K562 (cell line): ENCODE measurements around the gene ABCC10. TPM values are rescaled to one million over a fixed set of nuclear protein-coding genes. Genes with fewer than 3 reads are reported as not detected.

Experiments used
- ATAC-seq: fragments of 200-7000 bp; cut with Tn5 transposase; 3 replicates; pipeline ENCODE4 v1.9.1; 2020; ENCODE audit warnings: moderate library complexity
- BruUV-seq: library from RNA; stranded (reverse); fragments of 400-500 nt; replicated peaks from 2 replicates; lab custom pipeline; 2021; lab: Mats Ljungman, UMichigan
- CTCF ChIA-PET: fragments of 300-600 bp; formaldehyde crosslinking; extraction: SDS; loops from one replicate; lab custom pipeline; 2021; ENCODE audit warnings: low intra/inter-chr PET ratio; lab: Yijun Ruan, JAX
- POLR2A ChIA-PET: fragments of 300-600, 350-650 bp; sonication (Branson Sonifier 250); formaldehyde crosslinking; extraction: SDS; loops from one replicate; lab custom pipeline; 2021; ENCODE audit warnings: antibody characterized with exemption, inconsistent platforms; lab: Yijun Ruan, JAX
- DNase-seq, 4 experiments: peaks; one replicate each; pipeline versions ENCODE4 v3.0.0 to v3.0.0-alpha.2; 2011 to 2018; ENCODE audit warnings: low spot score in 3 of 4, mixed read lengths in 3 of 4; ENCODE audit errors: extremely low read depth in 1 of 4
- FAIRE-seq: peaks from 2 replicates; lab custom pipeline; 2011; peaks lifted over from hg19 to GRCh38; lab: Jason Lieb, UNC
- H2AFZ ChIP-seq: 2 replicates; pipeline ENCODE4 v1.6.0; 2011; ENCODE audit warnings: low read depth, low read length, control low read depth, inconsistent platforms
- H3K27ac ChIP-seq: fragments of 200-600 bp; 3 replicates; pipeline ENCODE4 v1.8.0; 2011; ENCODE audit warnings: low read depth, mild to moderate bottlenecking, control low read depth, inconsistent platforms, low read length, moderate library complexity, mixed read lengths; ENCODE audit errors: extremely low read depth
- H3K27me3 ChIP-seq, 2 experiments: fragments of 300-600 bp in 1 of 2; 2 replicates in 1 of 2; 3 replicates in 1 of 2; pipeline versions ENCODE4 v1.6.0 to v1.8.0; 2011; ENCODE audit warnings: inconsistent platforms in 2 of 2, low read length in 2 of 2, mild to moderate bottlenecking in 1 of 2, mixed read lengths in 1 of 2, moderate library complexity in 1 of 2; ENCODE audit not compliant: control insufficient read depth in 2 of 2, insufficient read depth in 2 of 2
- H3K36me3 ChIP-seq: fragments of 300-600 bp; 3 replicates; pipeline ENCODE4 v1.8.0; 2011; ENCODE audit warnings: mild to moderate bottlenecking, low read length, inconsistent platforms; ENCODE audit not compliant: control insufficient read depth, insufficient read depth
- H3K4me1 ChIP-seq, 2 experiments: fragments of 200-600 bp in 1 of 2; replicated peaks in 1 of 2; 2 replicates in 1 of 2; 3 replicates in 1 of 2; pipeline versions ENCODE4 v1.5.1 to v1.8.0; 2011; ENCODE audit warnings: inconsistent platforms in 2 of 2, low read length in 2 of 2, mild to moderate bottlenecking in 1 of 2, mixed read lengths in 1 of 2, moderate library complexity in 1 of 2; ENCODE audit not compliant: control insufficient read depth in 2 of 2, insufficient read depth in 2 of 2
- H3K4me2 ChIP-seq: 2 replicates; pipeline ENCODE4 v1.6.1; 2011; ENCODE audit warnings: low read length, control low read depth, inconsistent platforms, mixed read lengths; ENCODE audit not compliant: insufficient read depth
- H3K4me3 ChIP-seq: fragments of 200-600 bp; sonication (generic), shearing (Covaris generic); 2 replicates; pipeline ENCODE4 v1.5.1; 2016; ENCODE audit warnings: control low read depth, inconsistent platforms
- H3K79me2 ChIP-seq: fragments of 200-600 bp; 3 replicates; pipeline ENCODE4 v1.8.0; 2011; ENCODE audit warnings: low read length, inconsistent platforms; ENCODE audit not compliant: control insufficient read depth, insufficient read depth
- H3K9ac ChIP-seq, 2 experiments: 2 replicates each; pipeline versions ENCODE4 v1.6.0 to v1.6.1; 2011; ENCODE audit warnings: low read depth in 2 of 2, low read length in 2 of 2, control low read depth in 1 of 2, inconsistent platforms in 1 of 2, mild to moderate bottlenecking in 1 of 2, mixed read lengths in 1 of 2; ENCODE audit not compliant: insufficient read depth in 1 of 2
- H3K9me1 ChIP-seq: one replicate; pipeline ENCODE4 v1.6.0; 2011; ENCODE audit warnings: inconsistent platforms, mild to moderate bottlenecking, low read length, moderate library complexity; ENCODE audit not compliant: control insufficient read depth, insufficient read depth
- H3K9me3 ChIP-seq: replicated peaks from 2 replicates; pipeline ENCODE4 v1.5.1; 2011; ENCODE audit warnings: low read depth, low read length, inconsistent platforms; ENCODE audit not compliant: control insufficient read depth, insufficient read depth
- H4K20me1 ChIP-seq: replicated peaks from 2 replicates; pipeline ENCODE4 v1.6.1; 2011; ENCODE audit warnings: low read length, inconsistent platforms, mixed read lengths; ENCODE audit not compliant: control insufficient read depth, insufficient read depth
- CBFA2T3 ChIP-seq: fragments of 450-650 bp; IDR thresholded peaks from 2 replicates; pipeline ENCODE4 v1.6.1; 2017
- CHD1 ChIP-seq: fragments of 200-600 bp; sonication (generic); IDR thresholded peaks from one replicate; pipeline ENCODE4 v1.6.1; 2012; ENCODE audit warnings: mild to moderate bottlenecking, moderate library complexity, low read length, inconsistent platforms
- CHD2 ChIP-seq: IDR thresholded peaks from 2 replicates; pipeline ENCODE4 v1.6.1; 2011; ENCODE audit warnings: low read depth, low read length
- DMBX1 ChIP-seq: fragments of 250-450 bp; sonication (Bioruptor Pico); IDR thresholded peaks from 2 replicates; pipeline ENCODE4 v1.8.0; 2022; ENCODE audit warnings: inconsistent platforms, mild to moderate bottlenecking, moderate library complexity, borderline replicate concordance
- DNMT1 ChIP-seq: fragments of 450-650 bp; IDR thresholded peaks from 2 replicates; pipeline ENCODE4 v1.6.1; 2016; ENCODE audit warnings: antibody characterized with exemption, mild to moderate bottlenecking
- FOXA1 ChIP-seq: fragments of 450-650 bp; IDR thresholded peaks from 2 replicates; pipeline ENCODE4 v1.6.1; 2016; ENCODE audit warnings: mild to moderate bottlenecking, borderline replicate concordance
- PHF21A ChIP-seq: fragments of 450-650 bp; IDR thresholded peaks from 2 replicates; pipeline ENCODE4 v1.6.1; 2017; ENCODE audit warnings: low read depth, borderline replicate concordance
- PTTG1 ChIP-seq: fragments of 450-650 bp; IDR thresholded peaks from 2 replicates; pipeline ENCODE4 v1.6.1; 2016; ENCODE audit warnings: low read depth, mild to moderate bottlenecking, missing genetic modification characterization, missing compliant biosample characterization
- STAT5B ChIP-seq: fragments of 250-450 bp; sonication (Bioruptor Pico); IDR thresholded peaks from 2 replicates; pipeline ENCODE4 v1.8.0; 2021; ENCODE audit warnings: mild to moderate bottlenecking, inconsistent platforms
- XRCC5 ChIP-seq: fragments of 200-400 bp; formaldehyde crosslinking; IDR thresholded peaks from 2 replicates; pipeline ENCODE4 v1.6.1; 2017; ENCODE audit warnings: low read depth, mild to moderate bottlenecking, low read length
- ZKSCAN1 ChIP-seq: fragments of 150-350 bp; IDR thresholded peaks from 2 replicates; pipeline ENCODE4 v1.6.1; 2016; ENCODE audit warnings: low read depth, low read length
- ZKSCAN3 ChIP-seq: fragments of 250-450 bp; sonication (Bioruptor Pico); IDR thresholded peaks from 2 replicates; pipeline ENCODE4 v1.4.0; 2020
- WGBS: fragments of 100-300 bp; shearing (Covaris generic); methylation state at CpG from one replicate; pipeline ENCODE4 v1.1.6; 2016; ENCODE audit warnings: low coverage, mixed read lengths; ENCODE audit not compliant: insufficient coverage; ENCODE audit errors: missing lambda C conversion rate; 5-methylcytosine and 5-hydroxymethylcytosine counted together
- in situ Hi-C: fragments of 300-500 bp; cut with MboI; formaldehyde crosslinking; loops from 4 replicates; pipeline ENCODE4 v1.15.0; 2018; ENCODE audit warnings: inconsistent platforms, mixed read lengths
- intact Hi-C: fragments of 100-400 bp; cut with micrococcal nuclease; formaldehyde crosslinking; loops from 2 replicates; pipeline ENCODE4 v1.14.2; 2022
- polyA plus RNA-seq, 8 experiments: library from polyadenylated mRNA; depleted of rRNA in 4 of 8; stranded (reverse) in 5 of 8; unstranded in 3 of 8; fragments of >200 nt; fragmentation: Nextera tagmentation in 2 of 8; fragmentation: Illumina TruSeq in 1 of 8; extraction: Ambion mirVana in 2 of 8; extraction: Trizol in 1 of 8; gene quantifications; 2 replicates each; pipeline versions ENCODE4 v1.2.1 to v1.2.3, GENCODE V29; 2011 to 2014; ENCODE audit warnings: inconsistent platforms in 1 of 8, missing spikeins in 1 of 8
- total RNA-seq, 7 experiments: library from RNA; depleted of rRNA in 6 of 7; stranded (reverse); fragments of >200 nt in 6 of 7; fragmentation: Illumina TruSeq in 2 of 7; extraction: Trizol in 2 of 7; gene quantifications; 2 replicates each; pipeline versions ENCODE4 v1.2.1 to v1.2.3, GENCODE V29; 2011 to 2021; ENCODE audit warnings: low replicate concordance in 1 of 7
- TF ChIP-seq, protein P1 (sequence below): fragments of 250-450 bp; sonication (Bioruptor Pico); IDR thresholded peaks from 2 replicates; pipeline ENCODE4 v1.4.0; 2020; ENCODE audit warnings: mild to moderate bottlenecking
- TF ChIP-seq, protein P2 (sequence below): fragments of 450-650 bp; formaldehyde crosslinking; IDR thresholded peaks from 2 replicates; pipeline ENCODE4 v1.4.0; 2020; ENCODE audit warnings: mild to moderate bottlenecking
- TF ChIP-seq, protein P3 (sequence below): fragments of 200-800 bp; sonication (Bioruptor generic); IDR thresholded peaks from 2 replicates; pipeline ENCODE4 v1.6.1; 2017; ENCODE audit warnings: missing genetic modification characterization, missing compliant biosample characterization
- TF ChIP-seq, protein P4 (sequence below): fragments of 450-650 bp; IDR thresholded peaks from one replicate; pipeline ENCODE4 v1.6.1; 2018; ENCODE audit warnings: mild to moderate bottlenecking, moderate library complexity; ENCODE audit not compliant: partially characterized antibody

ABCC10 gene
- total and polyA plus RNA-seq, 9 of the 15 experiments (the other 6 are each of a cell fraction or from before 2014, with no cell fraction given): 2.4 to 29.1 (median 13.7) TPM

DNA sequence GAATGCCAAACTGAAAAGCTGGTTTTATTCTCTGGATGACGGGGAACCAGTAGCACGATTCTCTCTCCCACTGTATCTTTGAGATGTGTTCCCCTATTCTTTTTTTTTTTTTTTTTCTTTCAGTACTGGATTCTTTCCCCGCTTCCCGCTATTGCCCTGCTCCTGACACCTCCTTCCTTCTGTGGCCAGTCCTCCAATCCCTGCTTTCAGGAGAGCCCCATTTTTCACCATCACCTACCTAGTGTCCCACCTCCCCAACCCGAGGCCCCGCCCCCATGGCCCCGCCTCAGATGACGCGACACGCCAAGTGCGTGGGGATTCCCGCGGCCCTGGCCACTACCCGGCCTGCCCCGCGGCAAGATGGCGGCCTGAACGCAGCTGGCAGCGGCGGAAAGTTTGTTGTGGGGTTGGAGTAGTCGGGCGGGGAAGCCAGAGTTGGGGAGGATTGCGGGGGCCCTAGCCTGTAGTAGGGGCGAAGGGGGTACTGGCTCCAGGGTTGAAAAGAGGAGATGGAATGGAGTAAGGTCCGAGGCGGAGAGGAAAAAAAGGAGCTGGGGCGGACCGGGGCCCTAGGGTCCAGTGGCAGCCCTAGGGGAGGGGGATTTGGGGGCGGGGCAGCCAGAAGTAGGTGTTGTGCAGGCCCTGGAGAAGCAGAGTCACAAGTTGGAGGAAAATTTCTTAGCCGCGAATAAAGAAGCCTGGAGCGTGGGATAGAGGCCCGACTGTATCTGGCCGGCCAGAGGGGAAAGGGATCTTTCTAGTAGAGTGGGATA lies 50.1 kb downstream of the ABCC10 start, which contains the start of gene TJAP1 (continued):
- TF ChIP-seq FOXA1 (no peak), STAT5B (no peak), CHD2 (peak; percentile 55)
- TF ChIP-seq, protein P1, sequence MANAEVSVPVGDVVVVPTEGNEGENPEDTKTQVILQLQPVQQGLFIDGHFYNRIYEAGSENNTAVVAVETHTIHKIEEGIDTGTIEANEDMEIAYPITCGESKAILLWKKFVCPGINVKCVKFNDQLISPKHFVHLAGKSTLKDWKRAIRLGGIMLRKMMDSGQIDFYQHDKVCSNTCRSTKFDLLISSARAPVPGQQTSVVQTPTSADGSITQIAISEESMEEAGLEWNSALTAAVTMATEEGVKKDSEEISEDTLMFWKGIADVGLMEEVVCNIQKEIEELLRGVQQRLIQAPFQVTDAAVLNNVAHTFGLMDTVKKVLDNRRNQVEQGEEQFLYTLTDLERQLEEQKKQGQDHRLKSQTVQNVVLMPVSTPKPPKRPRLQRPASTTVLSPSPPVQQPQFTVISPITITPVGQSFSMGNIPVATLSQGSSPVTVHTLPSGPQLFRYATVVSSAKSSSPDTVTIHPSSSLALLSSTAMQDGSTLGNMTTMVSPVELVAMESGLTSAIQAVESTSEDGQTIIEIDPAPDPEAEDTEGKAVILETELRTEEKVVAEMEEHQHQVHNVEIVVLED (CRISPR knock-in tag): peak; percentile 89
- TF ChIP-seq, all 486 proteins: peak for 100

DNA sequence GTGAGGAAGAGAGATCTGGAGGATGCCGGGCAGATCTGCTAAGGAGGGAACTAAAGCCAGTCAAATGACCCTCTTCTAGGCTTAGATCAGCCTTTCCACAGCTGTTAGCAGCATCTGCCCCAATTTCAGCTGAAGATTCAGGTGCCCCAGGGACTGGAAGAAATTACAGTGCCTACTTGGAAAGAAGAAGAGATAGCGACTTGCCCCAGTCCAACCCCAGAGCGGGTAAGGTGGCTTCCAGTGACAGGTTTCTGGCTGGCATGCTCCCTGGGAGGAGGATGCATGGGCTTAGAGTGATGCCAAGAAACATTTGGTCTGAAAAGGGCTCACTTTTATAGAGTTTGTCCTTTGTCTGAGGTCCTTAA lies 50.6 kb downstream of the ABCC10 start:
- H3K36me3 ChIP-seq: 0 out of 3 replicates have a peak, but pooled peaks cover 4% of the 10 kb centered on the region
- peak overlapping the region; percentile 93 for H3K4me2 ChIP-seq
- H4K20me1 ChIP-seq: 0 out of 2 replicates have a peak, but pooled peaks cover 6% of the 10 kb centered on the region
- BruUV-seq: TSS peak; percentile 56
- ChIA-PET POLR2A (interaction anchor here (0.6 to 4.9 kb wide), 8 partner anchors 10 to 276 kb away, joined by 3 to 24 read pairs (median 5); partner anchors contain the start of gene LRRC73), CTCF (no interaction called here)
- FAIRE-seq (no peak), DNase-seq (no peak), ATAC-seq (peak; percentile 8)
- H3K9me1 ChIP-seq: no peaks in the 10 kb centered on the region
- H3K9ac ChIP-seq: peak overlapping the region; percentile 83 to 92
- H3K4me1 ChIP-seq: peaks cover 0 to 19% of the 10 kb centered on the region in 2 experiments; a peak in 4 of 5 replicates
- H3K9me3 ChIP-seq: no peaks in the 10 kb centered on the region
- no peaks in the 10 kb centered on the region for H3K27me3 ChIP-seq
- peak overlapping the region; percentile 71 for H3K27ac ChIP-seq
- intact Hi-C loops (no loop called here), in situ Hi-C loops (no loop called here)
- H3K79me2 ChIP-seq: peaks cover 23% of the 10 kb centered on the region
- peak overlapping the region; percentile 94 for H2AFZ ChIP-seq
- WGBS: 0% methylated on average over 3 of the region's 3 CpGs
- peak overlapping the region; percentile 80 for H3K4me3 ChIP-seq
- TF ChIP-seq, protein P2, sequence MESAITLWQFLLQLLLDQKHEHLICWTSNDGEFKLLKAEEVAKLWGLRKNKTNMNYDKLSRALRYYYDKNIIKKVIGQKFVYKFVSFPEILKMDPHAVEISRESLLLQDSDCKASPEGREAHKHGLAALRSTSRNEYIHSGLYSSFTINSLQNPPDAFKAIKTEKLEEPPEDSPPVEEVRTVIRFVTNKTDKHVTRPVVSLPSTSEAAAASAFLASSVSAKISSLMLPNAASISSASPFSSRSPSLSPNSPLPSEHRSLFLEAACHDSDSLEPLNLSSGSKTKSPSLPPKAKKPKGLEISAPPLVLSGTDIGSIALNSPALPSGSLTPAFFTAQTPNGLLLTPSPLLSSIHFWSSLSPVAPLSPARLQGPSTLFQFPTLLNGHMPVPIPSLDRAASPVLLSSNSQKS: no peak
- TF ChIP-seq, protein P3, sequence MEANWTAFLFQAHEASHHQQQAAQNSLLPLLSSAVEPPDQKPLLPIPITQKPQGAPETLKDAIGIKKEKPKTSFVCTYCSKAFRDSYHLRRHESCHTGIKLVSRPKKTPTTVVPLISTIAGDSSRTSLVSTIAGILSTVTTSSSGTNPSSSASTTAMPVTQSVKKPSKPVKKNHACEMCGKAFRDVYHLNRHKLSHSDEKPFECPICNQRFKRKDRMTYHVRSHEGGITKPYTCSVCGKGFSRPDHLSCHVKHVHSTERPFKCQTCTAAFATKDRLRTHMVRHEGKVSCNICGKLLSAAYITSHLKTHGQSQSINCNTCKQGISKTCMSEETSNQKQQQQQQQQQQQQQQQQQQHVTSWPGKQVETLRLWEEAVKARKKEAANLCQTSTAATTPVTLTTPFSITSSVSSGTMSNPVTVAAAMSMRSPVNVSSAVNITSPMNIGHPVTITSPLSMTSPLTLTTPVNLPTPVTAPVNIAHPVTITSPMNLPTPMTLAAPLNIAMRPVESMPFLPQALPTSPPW: no peak
- no peak for TF ChIP-seq DNMT1
- peak; percentile 71 for TF ChIP-seq CHD1
- TF ChIP-seq CBFA2T3: no peak
- TF ChIP-seq DMBX1 (CRISPR knock-in tag): no peak
- TF ChIP-seq, protein P4, sequence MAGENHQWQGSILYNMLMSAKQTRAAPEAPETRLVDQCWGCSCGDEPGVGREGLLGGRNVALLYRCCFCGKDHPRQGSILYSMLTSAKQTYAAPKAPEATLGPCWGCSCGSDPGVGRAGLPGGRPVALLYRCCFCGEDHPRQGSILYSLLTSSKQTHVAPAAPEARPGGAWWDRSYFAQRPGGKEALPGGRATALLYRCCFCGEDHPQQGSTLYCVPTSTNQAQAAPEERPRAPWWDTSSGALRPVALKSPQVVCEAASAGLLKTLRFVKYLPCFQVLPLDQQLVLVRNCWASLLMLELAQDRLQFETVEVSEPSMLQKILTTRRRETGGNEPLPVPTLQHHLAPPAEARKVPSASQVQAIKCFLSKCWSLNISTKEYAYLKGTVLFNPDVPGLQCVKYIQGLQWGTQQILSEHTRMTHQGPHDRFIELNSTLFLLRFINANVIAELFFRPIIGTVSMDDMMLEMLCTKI: no peak
- no peak for TF ChIP-seq ZKSCAN3 (CRISPR knock-in tag)
- no peak for TF ChIP-seq PTTG1 (tag)
- TF ChIP-seq XRCC5: peak; percentile 23; the same call in 1 of the 2 replicates
- TF ChIP-seq PHF21A: no peak
- TF ChIP-seq ZKSCAN1: no peak
